NCI-H1092 treated with DMSO at 0.1 percent for 48 hours (cell line): ENCODE data around the gene SLC25A26.
A peak's percentile ranks its signal among the peaks of the same experiment; 100 is the strongest.
"Not testable (repeated sequence)": the region's sequence is repeated elsewhere in the genome, so short reads cannot be mapped to it uniquely, and the experiment has no call there.

Experiments
- DNase-seq: peaks from one replicate; lab custom pipeline; 2025; lab: John Stamatoyannopoulos, UW

Gene SLC25A26

GRCh38 chr3:66270288-66270687 lies 49.5 kb downstream of the SLC25A26 start:
- DNase-seq = no peak

GRCh38 chr3:66270701-66271100 lies 49.9 kb downstream of the SLC25A26 start:
- no peak for DNase-seq

- DNase-seq = no peak
These were observed 50.4 kb downstream of the SLC25A26 start for GRCh38 chr3:66271231-66271630.

GRCh38 chr3:66272016-66272415 lies 51.2 kb downstream of the SLC25A26 start:
- no peak for DNase-seq

- DNase-seq = not testable (repeated sequence)
These were observed 54.0 kb downstream of the SLC25A26 start for GRCh38 chr3:66274837-66275236.

GRCh38 chr3:66276705-66277274 lies 56.0 kb downstream of the SLC25A26 start:
- DNase-seq = peak; percentile 44

GRCh38 chr3:66279168-66279567 lies 58.4 kb downstream of the SLC25A26 start:
- no peak for DNase-seq

- DNase-seq = no peak
These were observed 59.5 kb downstream of the SLC25A26 start for GRCh38 chr3:66280304-66280703.

GRCh38 chr3:66291922-66292321 lies 71.1 kb downstream of the SLC25A26 start:
- DNase-seq = not testable (repeated sequence)

- DNase-seq = no peak
These were observed 76.6 kb downstream of the SLC25A26 start for GRCh38 chr3:66297260-66297873.

- DNase-seq = no peak
These were observed 77.1 kb downstream of the SLC25A26 start for GRCh38 chr3:66297900-66298299.

GRCh38 chr3:66298591-66298990 lies 77.8 kb downstream of the SLC25A26 start:
- no peak for DNase-seq

GRCh38 chr3:66299085-66299484 lies 78.3 kb downstream of the SLC25A26 start:
- DNase-seq = not testable (repeated sequence)

- no peak for DNase-seq
These were observed 79.1 kb downstream of the SLC25A26 start for GRCh38 chr3:66299891-66300290.

GRCh38 chr3:66302288-66302687 lies 81.5 kb downstream of the SLC25A26 start:
- no peak for DNase-seq

- DNase-seq = no peak
These were observed 82.7 kb downstream of the SLC25A26 start for GRCh38 chr3:66303491-66303901.

- no peak for DNase-seq
These were observed 83.5 kb downstream of the SLC25A26 start for GRCh38 chr3:66304293-66304692.

GRCh38 chr3:66306086-66306485 lies 85.3 kb downstream of the SLC25A26 start:
- DNase-seq = not testable (repeated sequence)

- not testable (repeated sequence) for DNase-seq
These were observed 86.2 kb downstream of the SLC25A26 start for GRCh38 chr3:66306991-66307390.

GRCh38 chr3:66312039-66312438 lies 91.2 kb downstream of the SLC25A26 start:
- DNase-seq = no peak

- DNase-seq = no peak
These were observed 93.7 kb downstream of the SLC25A26 start for GRCh38 chr3:66314455-66314854.

- DNase-seq = no peak
These were observed 97.1 kb downstream of the SLC25A26 start for GRCh38 chr3:66317750-66318376.

- DNase-seq = no peak
These were observed 99.6 kb downstream of the SLC25A26 start for GRCh38 chr3:66320390-66320789.

- no peak for DNase-seq
These were observed 101.6 kb downstream of the SLC25A26 start for GRCh38 chr3:66322436-66322835.
